HG03521 (cell line): ENCODE measurements around the gene MAGEB4.

Experiments used
- ATAC-seq: cut with Tn5 transposase; IDR thresholded peaks from one replicate; pipeline ENCODE4 v1.9.1; 2021; ENCODE audit warnings: mild to moderate bottlenecking, moderate library complexity; ENCODE audit not compliant: unreplicated experiment

The MAGEB4 gene

GRCh38 chrX:30282527-30282926 is 40.7 kb downstream of the MAGEB4 start:
- no peak for ATAC-seq

- ATAC-seq, result no peak
These were observed 41.8 kb downstream of the MAGEB4 start for GRCh38 chrX:30283456-30284200.
